Ishikawa (cell line): Measurements from ENCODE around the gene FHIT.

Experiments used
- CEBPB ChIP-seq: IDR thresholded peaks from 2 replicates; pipeline ENCODE4 v1.6.1; 2012
- EP300 ChIP-seq: IDR thresholded peaks from 2 replicates; pipeline ENCODE4 v1.6.1; 2012; ENCODE audit warnings: borderline replicate concordance
- FOXM1 ChIP-seq: IDR thresholded peaks from 2 replicates; pipeline ENCODE4 v1.6.1; 2012; ENCODE audit warnings: low read depth, borderline replicate concordance
- MAX ChIP-seq: IDR thresholded peaks from 2 replicates; pipeline ENCODE4 v1.6.1; 2012
- NFIC ChIP-seq: IDR thresholded peaks from 2 replicates; pipeline ENCODE4 v1.6.1; 2012
- RAD21 ChIP-seq: IDR thresholded peaks from 2 replicates; pipeline ENCODE4 v1.6.1; 2012; ENCODE audit warnings: low read depth
- TAF1 ChIP-seq: IDR thresholded peaks from 2 replicates; pipeline ENCODE4 v1.6.1; 2012; ENCODE audit warnings: low read depth, mild to moderate bottlenecking
- TCF12 ChIP-seq: IDR thresholded peaks from 2 replicates; pipeline ENCODE4 v1.6.1; 2012; ENCODE audit warnings: low read depth
- USF1 ChIP-seq: IDR thresholded peaks from 2 replicates; pipeline ENCODE4 v1.6.1; 2012
- YY1 ChIP-seq: IDR thresholded peaks from 2 replicates; pipeline ENCODE4 v1.6.1; 2012; ENCODE audit warnings: low read depth

GRCh38 chr3:60578936-60579335 is 672.3 kb downstream of the FHIT start:
- TF ChIP-seq USF1, result no peak
- TF ChIP-seq YY1, result no peak
- peak; percentile 29; the same call in 1 of the 2 replicates for TF ChIP-seq CEBPB
- no peak for TF ChIP-seq FOXM1
- no peak for TF ChIP-seq RAD21
- no peak for TF ChIP-seq NFIC
- no peak for TF ChIP-seq EP300
- TF ChIP-seq MAX, result no peak
- no peak for TF ChIP-seq TCF12
- no peak for TF ChIP-seq TAF1
